Suprapubic skin (tissue), 4 donors: ENCODE measurements around the gene INSR. TPM values are rescaled to one million over a fixed set of nuclear protein-coding genes. Genes with fewer than 3 reads are reported as not detected.

ENCODE experiments used
- DNase-seq, 2 donors: peaks; one replicate each; pipeline ENCODE4 v3.0.0-alpha.2; 2019; ENCODE audit warnings: low spot score in 2 of 2
- H3K27ac ChIP-seq: fragments of 200-600 bp; sonication (generic); one replicate; pipeline ENCODE4 v1.5.1; 2019
- H3K27me3 ChIP-seq: fragments of 200-600 bp; sonication (generic); one replicate; pipeline ENCODE4 v1.5.1; 2019
- H3K36me3 ChIP-seq: fragments of 200-600 bp; sonication (generic); one replicate; pipeline ENCODE4 v1.5.1; 2019
- H3K4me1 ChIP-seq: fragments of 200-600 bp; sonication (generic); one replicate; pipeline ENCODE4 v1.5.1; 2019
- H3K4me3 ChIP-seq: fragments of 200-600 bp; sonication (generic); one replicate; pipeline ENCODE4 v1.5.1; 2019; ENCODE audit warnings: mild to moderate bottlenecking
- H3K9me3 ChIP-seq: fragments of 200-600 bp; sonication (generic); one replicate; pipeline ENCODE4 v1.5.1; 2019
- EP300 ChIP-seq: sonication (generic); formaldehyde crosslinking; IDR thresholded peaks from one replicate; pipeline ENCODE4 v1.6.1; 2017; ENCODE audit warnings: antibody characterized with exemption
- POLR2A ChIP-seq, 2 donors: fragments of 450-650 bp; IDR thresholded peaks; one replicate each; pipeline ENCODE4 v1.6.1; 2017; ENCODE audit warnings: antibody characterized with exemption in 2 of 2, mild to moderate bottlenecking in 2 of 2, moderate library complexity in 2 of 2
- POLR2AphosphoS5 ChIP-seq, 3 donors: sonication (generic); formaldehyde crosslinking; IDR thresholded peaks; one replicate each; pipeline ENCODE4 v1.6.1; 2017; ENCODE audit warnings: antibody characterized with exemption in 3 of 3
- WGBS: methylation state at CpG from one replicate; pipeline ENCODE4 v1.1.5; 2018; 5-methylcytosine and 5-hydroxymethylcytosine counted together
- total RNA-seq, 4 donors: library from RNA; depleted of rRNA; stranded (reverse); fragments of >200 nt; gene quantifications; one replicate each; pipeline ENCODE4 v1.1.0, GENCODE V29; 2016
- TF ChIP-seq, protein P1 (sequence below), 2 donors: fragments of 200-600 bp in 1 of 2; fragments of 450-650 bp in 1 of 2; sonication (generic) in 1 of 2; IDR thresholded peaks; one replicate each; pipeline ENCODE4 v1.5.1; 2016 to 2019; ENCODE audit warnings: antibody characterized with exemption in 2 of 2, mild to moderate bottlenecking in 1 of 2, moderate library complexity in 1 of 2

INSR gene
- total RNA-seq, 4 donors from 2014 or later, result 51.5 to 173 (median 77.8) TPM

GRCh38 chr19:7187605-7188339 is 106.4 kb downstream of the INSR start:
- Histone ChIP-seq H3K36me3 (peaks cover 6% of the 10 kb centered on the region), H3K4me1 (peaks cover 10% of the 10 kb centered on the region), H3K9me3 (no peaks in the 10 kb centered on the region), H3K27me3 (no peaks in the 10 kb centered on the region), H3K27ac (no peak overlapping the region), H3K4me3 (no peak overlapping the region)
- no peak for DNase-seq
- 78% methylated on average over 10 of the region's 10 CpGs for WGBS
- TF ChIP-seq, protein P1, sequence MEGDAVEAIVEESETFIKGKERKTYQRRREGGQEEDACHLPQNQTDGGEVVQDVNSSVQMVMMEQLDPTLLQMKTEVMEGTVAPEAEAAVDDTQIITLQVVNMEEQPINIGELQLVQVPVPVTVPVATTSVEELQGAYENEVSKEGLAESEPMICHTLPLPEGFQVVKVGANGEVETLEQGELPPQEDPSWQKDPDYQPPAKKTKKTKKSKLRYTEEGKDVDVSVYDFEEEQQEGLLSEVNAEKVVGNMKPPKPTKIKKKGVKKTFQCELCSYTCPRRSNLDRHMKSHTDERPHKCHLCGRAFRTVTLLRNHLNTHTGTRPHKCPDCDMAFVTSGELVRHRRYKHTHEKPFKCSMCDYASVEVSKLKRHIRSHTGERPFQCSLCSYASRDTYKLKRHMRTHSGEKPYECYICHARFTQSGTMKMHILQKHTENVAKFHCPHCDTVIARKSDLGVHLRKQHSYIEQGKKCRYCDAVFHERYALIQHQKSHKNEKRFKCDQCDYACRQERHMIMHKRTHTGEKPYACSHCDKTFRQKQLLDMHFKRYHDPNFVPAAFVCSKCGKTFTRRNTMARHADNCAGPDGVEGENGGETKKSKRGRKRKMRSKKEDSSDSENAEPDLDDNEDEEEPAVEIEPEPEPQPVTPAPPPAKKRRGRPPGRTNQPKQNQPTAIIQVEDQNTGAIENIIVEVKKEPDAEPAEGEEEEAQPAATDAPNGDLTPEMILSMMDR (IDR thresholded peaks at IDR 0.05), result no peak
- TF ChIP-seq POLR2AphosphoS5 (IDR thresholded peaks at IDR 0.05) (no peak), EP300 (no peak), POLR2A (IDR thresholded peaks at IDR 0.05) (no peak)

GRCh38 chr19:7182489-7182888 is 111.7 kb downstream of the INSR start:
- Histone ChIP-seq H3K9me3 (no peaks in the 10 kb centered on the region), H3K4me1 (peaks cover 29% of the 10 kb centered on the region), H3K36me3 (peaks cover 6% of the 10 kb centered on the region), H3K4me3 (peak overlapping the region; percentile 2), H3K27me3 (no peaks in the 10 kb centered on the region), H3K27ac (peak overlapping the region; percentile 82)
- DNase-seq, result no peak
- TF ChIP-seq POLR2AphosphoS5 (IDR thresholded peaks at IDR 0.05), result no peak
- TF ChIP-seq, protein P1 (IDR thresholded peaks at IDR 0.05), result no peak
- no peak for TF ChIP-seq POLR2A (IDR thresholded peaks at IDR 0.05)
- TF ChIP-seq EP300, result no peak
- WGBS, result 76% methylated on average over 5 of the region's 5 CpGs

DNA sequence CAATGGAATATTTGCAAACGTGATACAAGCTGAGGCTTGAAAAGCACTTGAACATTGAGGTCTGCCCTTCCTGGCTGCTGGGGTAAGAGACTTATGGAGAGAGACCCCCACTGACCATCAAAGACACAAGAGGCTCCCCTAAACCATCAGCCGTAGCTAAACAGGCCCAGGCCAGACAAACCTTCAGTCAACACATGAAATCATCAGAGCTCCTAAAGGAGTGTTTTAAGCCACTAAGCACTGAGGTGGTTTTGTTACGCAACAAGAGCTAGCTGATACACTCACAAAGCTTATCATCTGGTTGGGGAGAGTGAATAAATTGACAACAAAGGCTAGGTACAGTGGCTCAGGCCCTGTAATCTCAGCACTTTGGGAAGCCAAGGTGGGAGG is 114.3 kb downstream of the INSR start:
- no peaks in the 10 kb centered on the region for H3K9me3 ChIP-seq
- no peak overlapping the region for H3K27ac ChIP-seq
- peaks cover 6% of the 10 kb centered on the region for H3K36me3 ChIP-seq
- no peak overlapping the region for H3K4me3 ChIP-seq
- TF ChIP-seq, protein P1 (IDR thresholded peaks at IDR 0.05), result no peak
- TF ChIP-seq POLR2AphosphoS5 (IDR thresholded peaks at IDR 0.05) (no peak), POLR2A (IDR thresholded peaks at IDR 0.05) (no peak), EP300 (no peak)
- DNase-seq, result no peak
- WGBS, result 88% methylated on average over 3 of the region's 3 CpGs
- H3K27me3 ChIP-seq, result no peaks in the 10 kb centered on the region
- H3K4me1 ChIP-seq, result peaks cover 29% of the 10 kb centered on the region

GRCh38 chr19:7177926-7178325 is 116.3 kb downstream of the INSR start:
- Histone ChIP-seq H3K4me3 (no peak overlapping the region), H3K27ac (no peak overlapping the region), H3K4me1 (peaks cover 19% of the 10 kb centered on the region), H3K27me3 (no peaks in the 10 kb centered on the region), H3K36me3 (peaks cover 8% of the 10 kb centered on the region), H3K9me3 (no peaks in the 10 kb centered on the region)
- WGBS, result 68% methylated on average over 7 of the region's 7 CpGs
- no peak for DNase-seq
- TF ChIP-seq EP300 (no peak), POLR2A (IDR thresholded peaks at IDR 0.05) (no peak), POLR2AphosphoS5 (IDR thresholded peaks at IDR 0.05) (no peak)
- TF ChIP-seq, protein P1 (IDR thresholded peaks at IDR 0.05), result no peak

DNA sequence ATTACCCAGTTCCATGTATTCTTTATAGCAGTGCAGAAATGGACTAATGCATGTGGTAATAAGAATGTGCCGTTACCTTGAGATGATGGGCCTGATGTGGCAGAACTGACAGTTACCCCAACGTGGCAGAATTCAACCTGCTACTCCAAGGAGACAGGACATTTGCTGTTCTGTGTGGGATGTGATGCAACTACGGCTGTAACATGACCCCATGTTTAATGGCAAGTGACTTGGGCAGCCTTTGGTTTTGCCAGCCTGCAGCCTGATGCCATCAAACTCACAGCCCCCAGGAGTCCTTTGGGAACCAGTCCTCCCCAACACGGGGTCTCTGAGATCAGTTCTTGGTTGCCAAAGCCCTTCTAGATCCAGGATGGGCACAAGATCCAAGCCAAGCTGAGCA is 117.4 kb downstream of the INSR start:
- no peaks in the 10 kb centered on the region for H3K9me3 ChIP-seq
- 93% methylated on average over 4 of the region's 4 CpGs for WGBS
- H3K27me3 ChIP-seq, result no peaks in the 10 kb centered on the region
- H3K36me3 ChIP-seq, result peaks cover 11% of the 10 kb centered on the region
- peaks cover 11% of the 10 kb centered on the region for H3K4me1 ChIP-seq
- no peak for DNase-seq
- TF ChIP-seq, protein P1 (IDR thresholded peaks at IDR 0.05), result no peak
- TF ChIP-seq EP300 (no peak), POLR2A (IDR thresholded peaks at IDR 0.05) (no peak), POLR2AphosphoS5 (IDR thresholded peaks at IDR 0.05) (no peak)
- no peak overlapping the region for H3K4me3 ChIP-seq
- H3K27ac ChIP-seq, result no peak overlapping the region
